ENCODE measurements around the gene ARHGEF3.
A peak's percentile ranks its signal among the peaks of the same experiment; 100 is the strongest.

ARHGEF3 gene

GRCh38 chr3:56792193-56792592, 9.6 kb downstream of the ARHGEF3 start:
- DNase-seq, result no peak

- no peak for DNase-seq
Measured at GRCh38 chr3:56790016-56790821, 11.5 kb downstream of the ARHGEF3 start.

- no peak for DNase-seq
Measured at GRCh38 chr3:56789076-56789475, 12.7 kb downstream of the ARHGEF3 start.

GRCh38 chr3:56788521-56788920, 13.2 kb downstream of the ARHGEF3 start:
- DNase-seq, result no peak

GRCh38 chr3:56787784-56788256, 13.9 kb downstream of the ARHGEF3 start:
- DNase-seq, result no peak

GRCh38 chr3:56787258-56787775, 14.4 kb downstream of the ARHGEF3 start:
- no peak for DNase-seq

- DNase-seq, result no peak
Measured at GRCh38 chr3:56785499-56785898, 16.2 kb downstream of the ARHGEF3 start.

GRCh38 chr3:56784448-56785001, 17.2 kb downstream of the ARHGEF3 start:
- DNase-seq, result no peak

GRCh38 chr3:56783644-56784447, 17.9 kb downstream of the ARHGEF3 start:
- DNase-seq, result peak; percentile 23 to 45

- no peak for DNase-seq
Measured at GRCh38 chr3:56782906-56783305, 18.8 kb downstream of the ARHGEF3 start.

GRCh38 chr3:56782215-56782614, 19.5 kb downstream of the ARHGEF3 start:
- no peak for DNase-seq

- no peak for DNase-seq
Measured at GRCh38 chr3:56781762-56782161, 20.0 kb downstream of the ARHGEF3 start.

GRCh38 chr3:56780936-56781335, 20.8 kb downstream of the ARHGEF3 start:
- no peak for DNase-seq

GRCh38 chr3:56778893-56779292, 22.9 kb downstream of the ARHGEF3 start:
- no peak for DNase-seq

- DNase-seq, result no peak
Measured at GRCh38 chr3:56776556-56776950, 25.2 kb downstream of the ARHGEF3 start.

- peak in 1 of 2 donors; percentile 22 for DNase-seq
Measured at GRCh38 chr3:56775838-56776555, 25.8 kb downstream of the ARHGEF3 start.

GRCh38 chr3:56775445-56775837, 26.3 kb downstream of the ARHGEF3 start:
- no peak for DNase-seq

- no peak for DNase-seq
Measured at GRCh38 chr3:56773986-56774385, 27.8 kb downstream of the ARHGEF3 start.

- DNase-seq, result no peak
Measured at GRCh38 chr3:56772952-56773938, 28.5 kb downstream of the ARHGEF3 start.

- DNase-seq, result no peak
Measured at GRCh38 chr3:56771376-56771775, 30.4 kb downstream of the ARHGEF3 start.

GRCh38 chr3:56769116-56769707, 32.5 kb downstream of the ARHGEF3 start:
- no peak for DNase-seq

Measured in hippocampal formation (tissue), 2 donors.